Activated CD4-positive, alpha-beta T cell treated with anti-CD3 and anti-CD28 coated beads, Interleukin-2, amount 10 ng/mL, durations not matched to agents 7 days and 5 days (primary cell): ENCODE results near the gene PRR32. TPM values are rescaled to one million over a fixed set of nuclear protein-coding genes. Genes with fewer than 3 reads are reported as not detected.
"Not testable (repeated sequence)": the region's sequence is repeated elsewhere in the genome, so short reads cannot be mapped to it uniquely, and the experiment has no call there.

ENCODE experiments used
- CTCF ChIA-PET: fragments of 350-600 bp; sonication (Branson Sonifier 250); formaldehyde crosslinking; loops from one replicate; lab custom pipeline; 2021; ENCODE audit warnings: antibody characterized with exemption; lab: Charles Lee
- POLR2A ChIA-PET: fragments of 350-600 bp; sonication (Branson Sonifier 250); formaldehyde crosslinking; loops from one replicate; lab custom pipeline; 2021; ENCODE audit warnings: antibody characterized with exemption; lab: Charles Lee
- DNase-seq: peaks from one replicate; pipeline ENCODE4 v3.0.0-alpha.2; 2020
- H3K27ac Mint-ChIP-seq: one replicate; pipeline ENCODE4 v1.8.0; 2021; ENCODE audit warnings: mild to moderate bottlenecking, moderate library complexity, mixed read lengths
- H3K27me3 Mint-ChIP-seq: one replicate; pipeline ENCODE4 v1.8.0; 2021; ENCODE audit warnings: mixed read lengths
- H3K36me3 Mint-ChIP-seq: one replicate; pipeline ENCODE4 v1.8.0; 2021; ENCODE audit warnings: low read depth, mixed read lengths
- H3K4me1 Mint-ChIP-seq: one replicate; pipeline ENCODE4 v1.8.0; 2021; ENCODE audit warnings: mixed read lengths
- H3K4me3 Mint-ChIP-seq: one replicate; pipeline ENCODE4 v1.8.0; 2021; ENCODE audit warnings: mild to moderate bottlenecking, moderate library complexity, mixed read lengths
- H3K9me3 Mint-ChIP-seq: one replicate; pipeline ENCODE4 v1.8.0; 2021; ENCODE audit warnings: mixed read lengths
- total RNA-seq, 2 experiments: library from RNA; stranded (reverse); gene quantifications; one replicate each; pipeline ENCODE4 v1.2.3, GENCODE V29; 2021

PRR32 gene
- not detected for total RNA-seq

- Mint-ChIP-seq H3K4me1 (no peaks in the 10 kb centered on the region), H3K27ac (no peak within 1 kb of the TSS), H3K9me3 (no peaks in the 10 kb centered on the region), H3K27me3 (no peaks in the 10 kb centered on the region), H3K4me3 (no peak within 1 kb of the TSS), H3K36me3 (no peaks in the 10 kb centered on the region)
- CTCF ChIA-PET = no interaction called here
- POLR2A ChIA-PET = no interaction called here
- no peak for DNase-seq
These were observed at the start of gene PRR32 for GRCh38 chrX:126819429-126819828. PRR32 (plus strand) TSS chrX:126819729; CDS start chrX:126819844, 115 bp downstream.

- CTCF ChIA-PET = no interaction called here
- Mint-ChIP-seq H3K36me3 (no peaks in the 10 kb centered on the region), H3K27me3 (no peaks in the 10 kb centered on the region), H3K27ac (no peak overlapping the region), H3K9me3 (no peaks in the 10 kb centered on the region), H3K4me3 (no peak overlapping the region), H3K4me1 (no peaks in the 10 kb centered on the region)
- POLR2A ChIA-PET = no interaction called here
- DNase-seq = no peak
These were observed 49.4 kb upstream of the PRR32 start for GRCh38 chrX:126770179-126770578.

- no peaks in the 10 kb centered on the region for H3K4me1 Mint-ChIP-seq
- no peaks in the 10 kb centered on the region for H3K36me3 Mint-ChIP-seq
- no peaks in the 10 kb centered on the region for H3K9me3 Mint-ChIP-seq
- H3K27ac Mint-ChIP-seq = no peak overlapping the region
- POLR2A ChIA-PET = no interaction called here
- CTCF ChIA-PET = no interaction called here
- DNase-seq = no peak
- H3K27me3 Mint-ChIP-seq = no peaks in the 10 kb centered on the region
- H3K4me3 Mint-ChIP-seq = no peak overlapping the region
These were observed 34.0 kb upstream of the PRR32 start for GRCh38 chrX:126785539-126785938.

GRCh38 chrX:126799059-126799458 is 20.5 kb upstream of the PRR32 start:
- no peaks in the 10 kb centered on the region for H3K4me1 Mint-ChIP-seq
- H3K27me3 Mint-ChIP-seq = no peaks in the 10 kb centered on the region
- CTCF ChIA-PET = interaction anchor here (0.5 kb wide), 1 partner anchor 1588 kb away, joined by 3 read pairs; no protein-coding TSS in a partner anchor
- no peaks in the 10 kb centered on the region for H3K9me3 Mint-ChIP-seq
- no peak overlapping the region for H3K4me3 Mint-ChIP-seq
- no peak overlapping the region for H3K27ac Mint-ChIP-seq
- no peak for DNase-seq
- POLR2A ChIA-PET = no interaction called here
- no peaks in the 10 kb centered on the region for H3K36me3 Mint-ChIP-seq

- CTCF ChIA-PET = not testable (repeated sequence)
These were observed 12.7 kb upstream of the PRR32 start for GRCh38 chrX:126806784-126807183.

GRCh38 chrX:126815806-126816205 is 3.7 kb upstream of the PRR32 start:
- no peak overlapping the region for H3K27ac Mint-ChIP-seq
- POLR2A ChIA-PET = no interaction called here
- H3K36me3 Mint-ChIP-seq = no peaks in the 10 kb centered on the region

More at GRCh38 chrX:126806784-126807183, 12.7 kb upstream of the PRR32 start:
- H3K27me3 Mint-ChIP-seq, DNase-seq, H3K4me3 Mint-ChIP-seq, H3K9me3 Mint-ChIP-seq, H3K27ac Mint-ChIP-seq, H3K36me3 Mint-ChIP-seq, POLR2A ChIA-PET, H3K4me1 Mint-ChIP-seq: not testable (repeated sequence)

GRCh38 chrX:126820700-126821420 is 1.3 kb downstream of the PRR32 start:
- H3K27me3 Mint-ChIP-seq = no peaks in the 10 kb centered on the region
- H3K9me3 Mint-ChIP-seq = no peaks in the 10 kb centered on the region
- no peaks in the 10 kb centered on the region for H3K4me1 Mint-ChIP-seq
- no peak overlapping the region for H3K4me3 Mint-ChIP-seq
- no peak for DNase-seq
- H3K36me3 Mint-ChIP-seq = no peaks in the 10 kb centered on the region
- ChIA-PET POLR2A (no interaction called here), CTCF (no interaction called here)
- no peak overlapping the region for H3K27ac Mint-ChIP-seq

More at GRCh38 chrX:126815806-126816205, 3.7 kb upstream of the PRR32 start:
- Mint-ChIP-seq H3K9me3 (no peaks in the 10 kb centered on the region), H3K27me3 (no peaks in the 10 kb centered on the region), H3K4me1 (no peaks in the 10 kb centered on the region), H3K4me3 (no peak overlapping the region)
- DNase-seq = no peak
- CTCF ChIA-PET = no interaction called here

GRCh38 chrX:126824338-126825007 is 4.9 kb downstream of the PRR32 start:
- Mint-ChIP-seq H3K27ac (no peak overlapping the region), H3K27me3 (no peaks in the 10 kb centered on the region), H3K9me3 (no peaks in the 10 kb centered on the region), H3K4me3 (no peak overlapping the region), H3K36me3 (no peaks in the 10 kb centered on the region), H3K4me1 (no peaks in the 10 kb centered on the region)
- POLR2A ChIA-PET = no interaction called here
- CTCF ChIA-PET = no interaction called here
- no peak for DNase-seq

- no peak for DNase-seq
- Mint-ChIP-seq H3K9me3 (no peaks in the 10 kb centered on the region), H3K36me3 (no peaks in the 10 kb centered on the region), H3K27me3 (no peaks in the 10 kb centered on the region), H3K4me3 (no peak overlapping the region), H3K27ac (no peak overlapping the region), H3K4me1 (no peaks in the 10 kb centered on the region)
- POLR2A ChIA-PET = no interaction called here
- CTCF ChIA-PET = no interaction called here
These were observed 6.2 kb downstream of the PRR32 start for GRCh38 chrX:126825566-126826193.

GRCh38 chrX:126836186-126836585 is 16.7 kb downstream of the PRR32 start:
- H3K27me3 Mint-ChIP-seq = no peaks in the 10 kb centered on the region
- no peaks in the 10 kb centered on the region for H3K4me1 Mint-ChIP-seq
- H3K4me3 Mint-ChIP-seq = no peak overlapping the region
- H3K9me3 Mint-ChIP-seq = no peaks in the 10 kb centered on the region
- H3K36me3 Mint-ChIP-seq = no peaks in the 10 kb centered on the region
- ChIA-PET CTCF (interaction anchor here (0.6 kb wide), 1 partner anchor 714 kb away, joined by 3 read pairs; no protein-coding TSS in a partner anchor), POLR2A (no interaction called here)
- no peak overlapping the region for H3K27ac Mint-ChIP-seq
- no peak for DNase-seq

- Mint-ChIP-seq H3K9me3 (no peaks in the 10 kb centered on the region), H3K27me3 (no peaks in the 10 kb centered on the region), H3K4me1 (no peaks in the 10 kb centered on the region), H3K36me3 (no peaks in the 10 kb centered on the region), H3K27ac (no peak overlapping the region), H3K4me3 (no peak overlapping the region)
- ChIA-PET CTCF (no interaction called here), POLR2A (no interaction called here)
- no peak for DNase-seq
These were observed 27.6 kb downstream of the PRR32 start for GRCh38 chrX:126847143-126847542.

- CTCF ChIA-PET = no interaction called here
- no peaks in the 10 kb centered on the region for H3K36me3 Mint-ChIP-seq
- H3K4me1 Mint-ChIP-seq = no peaks in the 10 kb centered on the region
- peaks cover 2% of the 10 kb centered on the region for H3K9me3 Mint-ChIP-seq
- no peak overlapping the region for H3K4me3 Mint-ChIP-seq
- H3K27me3 Mint-ChIP-seq = no peaks in the 10 kb centered on the region
- POLR2A ChIA-PET = no interaction called here
- DNase-seq = no peak
- no peak overlapping the region for H3K27ac Mint-ChIP-seq
These were observed 36.5 kb downstream of the PRR32 start for GRCh38 chrX:126855839-126856524.
